KMS-11 (cell line): ENCODE data around the gene ACVR1B.

ENCODE experiments used
- H2AFZ ChIP-seq: fragments of 200-600 bp; sonication (generic); 2 replicates; pipeline ENCODE4 v1.6.1; 2016; ENCODE audit warnings: antibody characterized with exemption, mixed run types, low read depth
- H3K27ac ChIP-seq: fragments of 200-600 bp; sonication (generic); 2 replicates; pipeline ENCODE4 v1.6.1; 2016; ENCODE audit warnings: mild to moderate bottlenecking, mixed run types
- H3K27me3 ChIP-seq: fragments of 200-600 bp; sonication (generic); 2 replicates; pipeline ENCODE4 v1.6.1; 2017; ENCODE audit warnings: mild to moderate bottlenecking, low read depth, mixed run types, moderate library complexity; ENCODE audit not compliant: insufficient read depth
- H3K36me3 ChIP-seq: fragments of 200-600 bp; sonication (generic); 2 replicates; pipeline ENCODE4 v1.6.1; 2017; ENCODE audit warnings: mild to moderate bottlenecking, mixed run types; ENCODE audit not compliant: insufficient read depth
- H3K4me1 ChIP-seq: fragments of 200-600 bp; sonication (generic); 2 replicates; pipeline ENCODE4 v1.6.1; 2016; ENCODE audit warnings: mild to moderate bottlenecking, low read depth, mixed run types; ENCODE audit not compliant: poor library complexity, severe bottlenecking
- H3K4me2 ChIP-seq: fragments of 200-600 bp; sonication (generic); 2 replicates; pipeline ENCODE4 v1.7.0; 2016; ENCODE audit warnings: mild to moderate bottlenecking, mixed run types
- H3K4me3 ChIP-seq: fragments of 200-600 bp; sonication (generic); IDR thresholded peaks from 2 replicates; pipeline ENCODE4 v1.6.1; 2017; ENCODE audit warnings: low read depth, low read length, mixed read lengths; ENCODE audit not compliant: insufficient read depth
- H3K79me2 ChIP-seq: fragments of 200-600 bp; sonication (generic); 2 replicates; pipeline ENCODE4 v1.6.1; 2016; ENCODE audit warnings: low read depth, mixed run types; ENCODE audit not compliant: insufficient read depth
- H3K9ac ChIP-seq: fragments of 200-600 bp; sonication (generic); 2 replicates; pipeline ENCODE4 v1.6.1; 2016; ENCODE audit warnings: mild to moderate bottlenecking, mixed run types
- H4K20me1 ChIP-seq: fragments of 200-600 bp; sonication (generic); 2 replicates; pipeline ENCODE4 v1.6.1; 2016; ENCODE audit warnings: mild to moderate bottlenecking, mixed run types; ENCODE audit not compliant: insufficient read depth
- CTCF ChIP-seq: fragments of 200-600 bp; sonication (generic); conservative IDR thresholded peaks from 2 replicates; pipeline ENCODE4 v1.6.1; 2017; ENCODE audit warnings: low read depth, mild to moderate bottlenecking, antibody characterized with exemption, low read length, moderate library complexity, mixed read lengths

The ACVR1B gene

GRCh38 chr12:51944608-51945233 lies 6.8 kb upstream of the ACVR1B start:
- no peaks in the 10 kb centered on the region for H3K27me3 ChIP-seq
- no peaks in the 10 kb centered on the region for H3K4me1 ChIP-seq
- TF ChIP-seq CTCF, result no peak
- no peak overlapping the region for H3K4me2 ChIP-seq
- H3K9ac ChIP-seq, result no peak overlapping the region
- H3K4me3 ChIP-seq, result no peak overlapping the region
- no peaks in the 10 kb centered on the region for H3K36me3 ChIP-seq
- no peaks in the 10 kb centered on the region for H4K20me1 ChIP-seq
- H3K79me2 ChIP-seq, result no peaks in the 10 kb centered on the region
- H3K27ac ChIP-seq, result no peak overlapping the region
- no peak overlapping the region for H2AFZ ChIP-seq

- H4K20me1 ChIP-seq, result no peaks in the 10 kb centered on the region
- H3K36me3 ChIP-seq, result no peaks in the 10 kb centered on the region
- no peak overlapping the region for H3K4me2 ChIP-seq
- no peak overlapping the region for H3K27ac ChIP-seq
- TF ChIP-seq CTCF, result no peak
- H3K27me3 ChIP-seq, result no peaks in the 10 kb centered on the region; the same call in 1 of the 2 replicates
- no peak overlapping the region for H2AFZ ChIP-seq
- H3K4me3 ChIP-seq, result no peak overlapping the region
- peaks cover 5% of the 10 kb centered on the region for H3K4me1 ChIP-seq
- H3K9ac ChIP-seq, result no peak overlapping the region
- H3K79me2 ChIP-seq, result peaks cover 5% of the 10 kb centered on the region; the same call in 1 of the 2 replicates
Observed at GRCh38 chr12:51947246-51947996, 4.1 kb upstream of the ACVR1B start.

- Histone ChIP-seq H3K4me3 (no peak overlapping the region), H2AFZ (no peak overlapping the region), H3K9ac (no peak overlapping the region), H3K27ac (no peak overlapping the region), H3K36me3 (no peaks in the 10 kb centered on the region), H4K20me1 (no peaks in the 10 kb centered on the region), H3K4me2 (no peak overlapping the region), H3K27me3 (no peaks in the 10 kb centered on the region; the same call in 1 of the 2 replicates), H3K4me1 (peaks cover 7% of the 10 kb centered on the region), H3K79me2 (peaks cover 5% of the 10 kb centered on the region; the same call in 1 of the 2 replicates)
- no peak for TF ChIP-seq CTCF
Observed at GRCh38 chr12:51948066-51948465, 3.4 kb upstream of the ACVR1B start.

GRCh38 chr12:51949342-51950030 lies 2.0 kb upstream of the ACVR1B start:
- no peak overlapping the region for H3K4me3 ChIP-seq
- peaks cover 19% of the 10 kb centered on the region for H3K4me1 ChIP-seq
- no peaks in the 10 kb centered on the region for H3K36me3 ChIP-seq
- H3K27me3 ChIP-seq, result no peaks in the 10 kb centered on the region; the same call in 1 of the 2 replicates
- H3K27ac ChIP-seq, result no peak overlapping the region
- no peak overlapping the region for H3K4me2 ChIP-seq
- peaks cover 5% of the 10 kb centered on the region; the same call in 1 of the 2 replicates for H3K79me2 ChIP-seq
- TF ChIP-seq CTCF, result no peak
- H4K20me1 ChIP-seq, result no peaks in the 10 kb centered on the region
- H2AFZ ChIP-seq, result no peak overlapping the region
- H3K9ac ChIP-seq, result no peak overlapping the region
